Dermis microvascular lymphatic vessel endothelial cell (primary cell): ENCODE results near the gene TUBB. TPM values are rescaled to one million over a fixed set of nuclear protein-coding genes. Genes with fewer than 3 reads are reported as not detected.

Source experiments
- total RNA-seq: library from RNA; depleted of rRNA; stranded (reverse); fragments of >200 nt; gene quantifications from 2 replicates; pipeline ENCODE4 v1.2.1, GENCODE V29; 2014

Gene TUBB
- total RNA-seq, 1 donor from 2014 or later = 397 TPM

Other genes starting within 250 kb of the TUBB start
- 465 and 1,088 TPM in 2 replicates for gene HLA-E, start 230.8 kb upstream of the TUBB start, total RNA-seq
- 43.1 and 53.1 TPM in 2 replicates for gene GNL1, start 163.9 kb upstream of the TUBB start, total RNA-seq
- gene PRR3, start 163.1 kb upstream of the TUBB start, total RNA-seq = 2.2 and 2.5 TPM in 2 replicates
- 29.3 and 43.2 TPM in 2 replicates for gene ABCF1, start 148.9 kb upstream of the TUBB start, total RNA-seq
- 9.1 and 10.1 TPM in 2 replicates for gene PPP1R10, start 103.1 kb upstream of the TUBB start, total RNA-seq
- 35.9 and 60.9 TPM in 2 replicates for gene MRPS18B, start 102.5 kb upstream of the TUBB start, total RNA-seq
- gene ATAT1, start 93.5 kb upstream of the TUBB start, total RNA-seq = 2.7 and 3.4 TPM in 2 replicates
- gene C6orf136, start 73.2 kb upstream of the TUBB start, total RNA-seq = 1.7 and 3.2 TPM in 2 replicates
- 30.3 and 36.9 TPM in 2 replicates for gene DHX16, start 47.3 kb upstream of the TUBB start, total RNA-seq
- 25.2 and 37.4 TPM in 2 replicates for gene PPP1R18, start 33.7 kb upstream of the TUBB start, total RNA-seq
- gene NRM, start 29.4 kb upstream of the TUBB start, total RNA-seq = 1.8 and 2.1 TPM in 2 replicates
- 4.9 and 5.7 TPM in 2 replicates for gene MDC1, start 3.1 kb upstream of the TUBB start, total RNA-seq
- 52.5 and 55.2 TPM in 2 replicates for gene FLOT1, start 22.3 kb downstream of the TUBB start, total RNA-seq
- 46.3 and 86.1 TPM in 2 replicates for gene IER3, start 24.2 kb downstream of the TUBB start, total RNA-seq
- 4.0 and 10.1 TPM in 2 replicates for gene DDR1, start 164.2 kb downstream of the TUBB start, total RNA-seq
- gene GTF2H4, start 187.9 kb downstream of the TUBB start, total RNA-seq = 10.4 and 13.7 TPM in 2 replicates
- 11.1 and 16.6 TPM in 2 replicates for gene VARS2, start 193.9 kb downstream of the TUBB start, total RNA-seq
- not detected in 2 replicates for gene SFTA2, start 211.8 kb downstream of the TUBB start, total RNA-seq
- gene MUCL3, start 220.6 kb downstream of the TUBB start, total RNA-seq = not detected in 2 replicates